ENCODE results near the gene MIEF2. TPM values are rescaled to one million over a fixed set of nuclear protein-coding genes. Genes with fewer than 3 reads are reported as not detected.

Gene MIEF2
- total RNA-seq, 2 experiments from 2014 or later = 9.0 to 11.1 TPM

DNA sequence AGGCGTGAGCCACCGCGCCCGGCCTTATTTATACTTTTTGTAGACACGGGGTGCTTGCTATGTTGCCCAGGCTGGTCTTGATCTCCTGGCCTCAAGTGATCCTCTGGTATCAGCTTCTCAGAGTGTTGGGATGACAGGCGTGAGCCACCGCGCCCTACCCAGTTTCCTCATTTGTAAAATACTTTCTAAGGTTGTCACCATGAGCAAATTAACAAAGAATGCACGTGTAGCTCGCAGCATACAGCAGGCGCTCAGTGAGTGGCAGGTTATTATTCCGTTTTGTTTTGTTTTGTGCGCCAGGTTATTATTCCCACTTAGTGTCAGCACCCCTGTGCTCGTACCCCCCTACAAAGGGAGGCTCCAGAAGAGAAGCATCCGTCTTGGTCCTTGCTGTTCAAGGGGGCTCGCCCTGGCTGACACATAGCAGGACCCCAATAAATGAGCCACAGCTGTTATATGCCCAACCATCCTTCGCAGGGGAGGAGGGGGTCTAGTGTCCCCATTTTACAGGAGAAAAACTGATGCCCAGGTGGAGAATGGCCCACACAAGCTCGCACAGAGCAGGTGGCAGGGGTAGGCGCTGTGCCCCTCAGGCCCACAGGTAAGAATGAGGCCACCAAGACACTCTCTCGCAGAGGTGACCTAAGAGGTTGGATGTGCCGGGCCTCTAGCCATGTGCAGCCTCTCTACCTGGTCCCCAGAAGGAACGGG lies 686 bp upstream of the MIEF2 start:
- Mint-ChIP-seq H3K9me3 (ENCODE audit: insufficient read depth) (no peaks in the 10 kb centered on the region), H3K4me3 (peak overlapping the region; percentile 78), H3K36me3 (ENCODE audit: low read depth) (peaks cover 19% of the 10 kb centered on the region), H3K27me3 (ENCODE audit: low read depth) (no peaks in the 10 kb centered on the region), H3K27ac (peak overlapping the region; percentile 87), H3K4me1 (ENCODE audit: low read depth) (peaks cover 40% of the 10 kb centered on the region)
- ATAC-seq (no peak), DNase-seq (no peak)
- ChIA-PET POLR2A (interaction anchor here (0.6 to 0.7 kb wide), 2 partner anchors 76 to 84 kb away, joined by 3 read pairs; partner anchors contain the start of gene ALKBH5), CTCF (interaction anchor here (1.8 kb wide), 1 partner anchor 11 kb away, joined by 6 read pairs; no protein-coding TSS in a partner anchor)

DNA sequence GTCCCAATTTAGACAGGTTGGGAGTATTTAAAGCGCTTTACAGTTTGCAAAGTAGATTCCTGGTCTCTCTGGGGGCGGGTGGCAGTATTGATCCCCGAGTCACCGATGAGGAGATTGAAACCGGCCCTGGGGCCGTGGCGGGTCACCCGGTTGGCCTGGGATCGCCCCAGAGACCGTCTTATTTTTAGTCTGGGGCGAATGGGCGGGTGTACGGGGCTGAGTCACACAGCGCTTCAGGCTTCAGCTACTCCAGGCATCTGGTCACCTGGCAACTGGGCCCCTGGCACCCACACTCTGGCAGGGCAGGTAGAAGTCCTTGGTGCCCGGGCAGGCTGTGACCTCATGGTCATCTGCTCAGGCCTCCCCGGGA lies 669 bp downstream of the MIEF2 start:
- no peaks in the 10 kb centered on the region for H3K27me3 Mint-ChIP-seq (ENCODE audit: low read depth)
- H3K4me1 Mint-ChIP-seq (ENCODE audit: low read depth) = peaks cover 34% of the 10 kb centered on the region
- ATAC-seq (no peak), DNase-seq (peak; percentile 51)
- no peaks in the 10 kb centered on the region for H3K9me3 Mint-ChIP-seq (ENCODE audit: insufficient read depth)
- CTCF ChIA-PET = no interaction called here
- H3K27ac Mint-ChIP-seq = peak overlapping the region; percentile 87
- H3K4me3 Mint-ChIP-seq = peak overlapping the region; percentile 78
- peaks cover 11% of the 10 kb centered on the region for H3K36me3 Mint-ChIP-seq (ENCODE audit: low read depth)
- POLR2A ChIA-PET = interaction anchor here (0.6 kb wide), 1 partner anchor 9 kb away, joined by 3 read pairs; no protein-coding TSS in a partner anchor

DNA sequence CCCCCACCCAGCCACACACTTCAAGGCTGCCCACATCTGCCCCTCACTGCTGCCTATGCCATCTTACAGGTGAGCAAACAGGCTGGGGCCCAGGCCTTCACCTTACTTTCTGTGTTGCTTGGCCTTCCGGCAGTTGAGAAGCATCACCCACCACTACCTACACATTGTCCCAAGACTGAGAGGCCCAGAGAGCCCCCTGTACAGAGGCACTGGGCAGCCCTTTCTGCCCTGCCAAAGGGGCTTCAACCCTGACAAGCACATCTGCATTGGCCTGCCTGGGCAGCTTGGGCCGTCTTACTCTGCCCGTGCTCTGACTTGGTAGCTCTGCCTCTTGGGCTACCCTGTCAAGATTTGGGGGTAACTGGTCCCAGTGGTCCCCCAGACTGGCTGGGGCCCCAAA lies 1.2 kb downstream of the MIEF2 start:
- H3K27me3 Mint-ChIP-seq (ENCODE audit: low read depth) = no peaks in the 10 kb centered on the region
- POLR2A ChIA-PET = no interaction called here

DNA sequence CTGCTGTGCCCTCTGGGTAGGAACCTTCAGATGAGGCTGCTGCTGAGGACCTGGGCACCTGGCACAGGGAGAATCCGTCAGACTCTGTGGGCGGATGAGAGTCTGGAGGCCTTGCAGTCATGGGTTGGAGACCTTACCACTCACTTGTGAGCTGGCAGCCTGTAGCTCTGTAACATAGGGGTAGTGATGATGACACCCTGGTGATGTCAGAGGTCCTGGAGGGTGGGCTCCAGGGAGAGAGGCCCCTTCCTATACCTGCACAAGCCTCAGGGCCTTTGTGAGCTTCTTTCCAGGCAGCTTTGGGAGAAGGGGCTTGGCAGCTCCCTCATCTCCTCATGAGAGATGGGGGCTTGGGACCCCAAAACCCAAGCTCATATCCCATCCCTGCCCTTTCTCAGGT lies 1.6 kb downstream of the MIEF2 start:
- Mint-ChIP-seq H3K36me3 (ENCODE audit: low read depth) (peaks cover 9% of the 10 kb centered on the region), H3K27ac (peak overlapping the region; percentile 87)
- DNase-seq = no peak

More for the DNA sequence above, 1.2 kb downstream of the MIEF2 start:
- Mint-ChIP-seq H3K9me3 (ENCODE audit: insufficient read depth) (no peaks in the 10 kb centered on the region), H3K27ac (peak overlapping the region; percentile 87), H3K36me3 (ENCODE audit: low read depth) (peaks cover 11% of the 10 kb centered on the region), H3K4me3 (peak overlapping the region; percentile 78), H3K4me1 (ENCODE audit: low read depth) (peaks cover 29% of the 10 kb centered on the region)
- CTCF ChIA-PET = no interaction called here
- no peak for DNase-seq
- ATAC-seq = no peak

DNA sequence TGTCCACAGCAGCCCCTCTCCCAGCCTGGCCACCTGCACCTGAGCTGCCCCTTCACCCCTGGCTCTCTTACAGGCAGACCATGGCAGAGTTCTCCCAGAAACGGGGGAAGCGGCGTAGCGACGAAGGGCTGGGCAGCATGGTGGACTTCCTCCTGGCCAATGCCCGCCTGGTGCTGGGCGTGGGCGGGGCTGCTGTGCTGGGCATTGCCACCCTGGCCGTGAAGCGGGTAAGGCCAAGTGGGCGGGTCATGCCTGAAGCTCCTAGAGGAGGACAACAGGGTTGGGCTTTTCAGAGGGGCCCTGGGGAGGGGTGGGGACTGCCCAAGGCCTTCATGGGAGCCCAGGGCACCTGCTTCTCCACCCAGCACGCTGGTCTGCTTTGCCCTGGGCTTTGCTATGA lies 2.2 kb downstream of the MIEF2 start:
- Mint-ChIP-seq H3K36me3 (ENCODE audit: low read depth) (peaks cover 8% of the 10 kb centered on the region), H3K9me3 (ENCODE audit: insufficient read depth) (no peaks in the 10 kb centered on the region), H3K27me3 (ENCODE audit: low read depth) (no peaks in the 10 kb centered on the region), H3K27ac (no peak overlapping the region), H3K4me3 (no peak overlapping the region), H3K4me1 (ENCODE audit: low read depth) (peaks cover 25% of the 10 kb centered on the region)
- DNase-seq (no peak), ATAC-seq (no peak)
- POLR2A ChIA-PET = interaction anchor here (1.7 kb wide), 1 partner anchor 10 kb away, joined by 4 read pairs; no protein-coding TSS in a partner anchor
- CTCF ChIA-PET = no interaction called here

More for the DNA sequence above, 1.6 kb downstream of the MIEF2 start:
- Mint-ChIP-seq H3K9me3 (ENCODE audit: insufficient read depth) (no peaks in the 10 kb centered on the region), H3K4me3 (peak overlapping the region; percentile 78), H3K27me3 (ENCODE audit: low read depth) (no peaks in the 10 kb centered on the region), H3K4me1 (ENCODE audit: low read depth) (peaks cover 24% of the 10 kb centered on the region)
- no peak for ATAC-seq
- ChIA-PET POLR2A (no interaction called here), CTCF (no interaction called here)

DNA sequence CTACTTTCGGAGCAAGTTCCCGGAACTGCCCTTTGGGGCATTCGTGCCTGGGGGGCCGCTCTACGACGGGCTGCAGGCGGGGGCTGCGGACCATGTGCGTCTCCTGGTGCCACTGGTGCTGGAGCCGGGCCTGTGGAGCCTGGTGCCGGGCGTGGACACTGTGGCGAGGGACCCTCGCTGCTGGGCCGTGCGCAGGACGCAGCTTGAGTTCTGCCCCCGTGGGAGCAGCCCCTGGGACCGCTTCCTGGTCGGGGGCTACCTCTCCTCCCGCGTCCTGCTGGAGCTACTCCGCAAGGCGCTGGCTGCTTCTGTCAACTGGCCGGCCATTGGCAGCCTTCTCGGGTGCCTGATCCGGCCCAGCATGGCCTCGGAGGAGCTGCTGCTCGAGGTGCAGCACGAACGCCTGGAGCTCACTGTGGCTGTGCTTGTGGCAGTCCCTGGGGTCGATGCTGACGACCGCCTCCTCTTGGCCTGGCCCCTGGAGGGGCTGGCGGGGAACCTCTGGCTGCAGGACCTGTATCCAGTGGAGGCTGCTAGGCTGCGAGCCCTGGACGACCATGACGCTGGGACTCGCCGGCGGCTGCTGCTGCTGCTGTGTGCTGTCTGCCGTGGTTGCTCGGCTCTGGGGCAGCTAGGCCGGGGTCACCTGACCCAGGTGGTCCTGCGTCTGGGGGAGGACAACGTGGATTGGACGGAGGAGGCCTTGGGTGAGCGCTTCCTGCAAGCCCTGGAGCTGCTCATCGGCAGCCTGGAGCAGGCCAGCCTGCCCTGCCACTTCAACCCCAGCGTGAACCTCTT lies 3.6 kb downstream of the MIEF2 start:
- ChIA-PET POLR2A (interaction anchor here (0.7 to 1.7 kb wide), 3 partner anchors 11 to 517 kb away, joined by 3 to 4 read pairs (median 3); no protein-coding TSS in a partner anchor), CTCF (interaction anchor here (1.2 kb wide), 1 partner anchor 16 kb away, joined by 4 read pairs; no protein-coding TSS in a partner anchor)
- Mint-ChIP-seq H3K9me3 (ENCODE audit: insufficient read depth) (no peaks in the 10 kb centered on the region), H3K4me3 (no peak overlapping the region), H3K36me3 (ENCODE audit: low read depth) (peaks cover 6% of the 10 kb centered on the region), H3K27ac (no peak overlapping the region), H3K4me1 (ENCODE audit: low read depth) (peaks cover 26% of the 10 kb centered on the region), H3K27me3 (ENCODE audit: low read depth) (no peaks in the 10 kb centered on the region)
- ATAC-seq (no peak), DNase-seq (no peak)

DNA sequence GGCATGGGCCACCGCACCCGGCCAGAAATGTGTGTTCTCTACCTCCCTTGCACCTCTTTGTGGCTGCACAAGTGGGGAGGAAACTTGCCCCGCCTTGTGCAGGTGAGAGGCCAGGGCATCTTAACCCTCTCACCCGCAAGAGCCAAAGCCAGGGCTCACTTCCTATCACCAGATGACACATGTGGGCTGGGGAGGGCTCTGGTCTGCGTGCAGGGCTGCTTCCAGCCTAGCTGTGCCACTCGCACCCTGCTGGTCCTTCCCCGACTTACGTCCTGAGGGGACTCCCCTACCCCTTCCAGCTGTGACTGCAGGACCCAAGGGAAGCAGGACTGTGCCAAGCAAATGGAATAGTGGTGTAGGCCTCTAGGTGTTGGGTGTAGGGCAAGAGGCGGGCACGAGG lies 6.9 kb downstream of the MIEF2 start:
- no peak overlapping the region for H3K27ac Mint-ChIP-seq
- no peak for ATAC-seq
- no peak for DNase-seq
- no peaks in the 10 kb centered on the region for H3K9me3 Mint-ChIP-seq (ENCODE audit: insufficient read depth)
- peaks cover 13% of the 10 kb centered on the region for H3K36me3 Mint-ChIP-seq (ENCODE audit: low read depth)
- H3K27me3 Mint-ChIP-seq (ENCODE audit: low read depth) = no peaks in the 10 kb centered on the region
- H3K4me1 Mint-ChIP-seq (ENCODE audit: low read depth) = peaks cover 11% of the 10 kb centered on the region
- no peak overlapping the region for H3K4me3 Mint-ChIP-seq
- ChIA-PET CTCF (no interaction called here), POLR2A (no interaction called here)

DNA sequence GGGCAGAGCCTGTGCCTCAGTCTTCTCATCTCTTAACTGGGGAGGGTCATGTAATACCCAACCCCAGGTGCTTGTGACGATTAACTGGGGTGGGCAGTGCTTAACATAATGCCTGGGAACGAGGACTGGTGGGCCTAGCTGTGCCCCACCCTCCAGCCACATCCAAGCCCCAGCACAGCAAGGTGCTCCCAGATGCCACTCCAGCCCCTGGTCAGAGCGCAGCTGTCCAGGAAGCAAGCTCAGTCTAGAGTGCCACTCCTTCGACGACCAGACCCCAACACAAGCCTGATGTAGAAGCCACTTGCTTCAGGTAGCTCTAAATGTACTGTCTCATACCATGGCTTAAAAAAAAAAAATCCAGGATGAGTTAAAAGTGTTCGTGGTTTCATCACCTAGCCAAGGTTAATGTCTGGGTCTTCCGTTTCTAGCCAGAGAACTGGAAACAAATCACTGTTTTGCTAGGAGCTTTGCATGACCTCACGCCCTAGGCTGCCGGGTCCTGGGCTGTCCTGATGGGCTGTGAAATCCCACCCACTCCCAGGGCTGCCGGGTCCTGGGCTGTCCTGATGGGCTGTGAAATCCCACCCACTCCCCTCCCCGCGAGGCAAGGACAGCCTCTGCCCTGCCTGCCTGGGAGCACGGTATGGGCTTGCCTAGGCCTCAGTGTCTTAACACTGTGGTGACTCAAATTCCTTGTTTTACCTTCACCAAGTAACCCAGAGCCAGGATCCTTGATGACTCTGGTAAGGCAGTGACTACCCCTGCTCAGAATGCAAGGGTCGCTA lies 7.7 kb downstream of the MIEF2 start:
- ATAC-seq (peak; percentile 48), DNase-seq (no peak)
- CTCF ChIA-PET = no interaction called here
- POLR2A ChIA-PET = no interaction called here
- no peak overlapping the region for H3K27ac Mint-ChIP-seq
- peaks cover 11% of the 10 kb centered on the region for H3K4me1 Mint-ChIP-seq (ENCODE audit: low read depth)
- H3K9me3 Mint-ChIP-seq (ENCODE audit: insufficient read depth) = no peaks in the 10 kb centered on the region
- no peaks in the 10 kb centered on the region for H3K27me3 Mint-ChIP-seq (ENCODE audit: low read depth)
- H3K36me3 Mint-ChIP-seq (ENCODE audit: low read depth) = peaks cover 15% of the 10 kb centered on the region
- no peak overlapping the region for H3K4me3 Mint-ChIP-seq

DNA sequence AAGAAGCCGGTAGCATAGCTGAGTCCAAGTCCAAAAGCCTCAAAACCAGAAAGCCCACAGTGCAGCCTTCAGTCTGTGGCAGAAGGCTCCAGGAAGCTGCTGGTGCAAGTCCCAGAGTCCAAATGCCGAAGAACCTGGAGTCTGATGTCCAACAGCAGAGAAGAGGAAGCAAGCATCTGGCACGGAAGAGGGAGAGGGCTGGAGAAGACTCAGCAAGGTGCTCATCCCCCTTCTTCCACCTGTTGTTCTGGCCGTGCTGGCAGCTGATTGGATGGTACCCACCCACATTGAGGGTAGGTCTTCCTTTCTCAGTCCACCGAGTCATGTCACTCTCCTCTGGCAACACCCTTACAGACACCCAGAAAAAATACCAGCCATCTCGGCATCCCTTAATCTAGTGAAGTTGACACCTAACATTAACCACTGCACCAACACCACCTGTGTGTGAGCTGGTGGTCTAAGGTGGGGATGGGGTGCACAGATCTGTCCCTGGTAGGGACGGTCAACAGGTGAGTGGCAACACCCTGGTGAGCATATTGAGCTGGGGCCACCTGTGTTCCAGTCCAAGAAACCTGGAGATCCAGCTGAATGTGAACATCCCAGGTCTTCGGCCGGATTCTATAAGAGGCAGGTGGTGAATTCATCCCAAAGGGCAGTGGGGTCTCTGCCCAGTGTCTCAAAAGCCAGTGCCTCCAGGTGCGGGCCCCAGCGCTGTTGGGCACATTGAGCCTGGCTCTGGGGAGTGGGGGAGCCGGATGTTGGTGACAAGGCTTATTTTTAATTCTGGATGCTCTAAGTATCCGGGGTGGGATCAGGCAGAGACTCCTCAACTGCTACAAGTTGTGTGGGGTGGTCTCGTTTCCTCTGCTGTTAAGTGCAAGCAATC lies 9.8 kb downstream of the MIEF2 start:
- ChIA-PET POLR2A (no interaction called here), CTCF (no interaction called here)
- Mint-ChIP-seq H3K4me1 (ENCODE audit: low read depth) (peaks cover 11% of the 10 kb centered on the region), H3K4me3 (no peak overlapping the region), H3K27ac (no peak overlapping the region), H3K27me3 (ENCODE audit: low read depth) (no peaks in the 10 kb centered on the region), H3K36me3 (ENCODE audit: low read depth) (peaks cover 17% of the 10 kb centered on the region), H3K9me3 (ENCODE audit: insufficient read depth) (no peaks in the 10 kb centered on the region)
- no peak for ATAC-seq
- DNase-seq = no peak

DNA sequence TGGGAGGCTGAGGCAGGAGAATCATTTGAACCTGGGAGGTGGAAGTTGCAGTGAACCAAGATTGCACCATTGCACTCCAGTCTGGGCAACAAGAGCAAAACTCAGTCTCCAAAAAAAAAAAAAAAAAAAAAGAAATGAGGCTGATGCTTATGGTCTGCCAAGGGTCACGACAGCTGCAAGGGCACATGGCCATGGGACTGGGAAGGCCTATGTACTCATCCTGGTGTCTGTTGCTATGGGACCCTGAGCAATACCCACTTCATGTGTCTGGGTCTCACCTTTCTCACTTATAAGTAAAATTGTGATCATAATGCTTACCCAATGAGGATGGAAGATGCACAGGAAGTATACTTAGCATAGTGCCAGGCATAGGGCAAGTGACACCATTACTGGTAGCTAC lies 16.6 kb downstream of the MIEF2 start:
- H3K27me3 Mint-ChIP-seq (ENCODE audit: low read depth) = no peaks in the 10 kb centered on the region
- CTCF ChIA-PET = interaction anchor here (1.1 to 1.4 kb wide), 2 partner anchors 8 to 28 kb away, joined by 3 to 5 read pairs; no protein-coding TSS in a partner anchor
- peaks cover 41% of the 10 kb centered on the region for H3K36me3 Mint-ChIP-seq (ENCODE audit: low read depth)
- POLR2A ChIA-PET = interaction anchor here (0.8 kb wide), 1 partner anchor 13 kb away, joined by 3 read pairs; no protein-coding TSS in a partner anchor
- H3K4me1 Mint-ChIP-seq (ENCODE audit: low read depth) = no peaks in the 10 kb centered on the region
- H3K9me3 Mint-ChIP-seq (ENCODE audit: insufficient read depth) = no peaks in the 10 kb centered on the region
- H3K4me3 Mint-ChIP-seq = no peak overlapping the region
- no peak overlapping the region for H3K27ac Mint-ChIP-seq
- no peak for ATAC-seq
- DNase-seq = no peak

DNA sequence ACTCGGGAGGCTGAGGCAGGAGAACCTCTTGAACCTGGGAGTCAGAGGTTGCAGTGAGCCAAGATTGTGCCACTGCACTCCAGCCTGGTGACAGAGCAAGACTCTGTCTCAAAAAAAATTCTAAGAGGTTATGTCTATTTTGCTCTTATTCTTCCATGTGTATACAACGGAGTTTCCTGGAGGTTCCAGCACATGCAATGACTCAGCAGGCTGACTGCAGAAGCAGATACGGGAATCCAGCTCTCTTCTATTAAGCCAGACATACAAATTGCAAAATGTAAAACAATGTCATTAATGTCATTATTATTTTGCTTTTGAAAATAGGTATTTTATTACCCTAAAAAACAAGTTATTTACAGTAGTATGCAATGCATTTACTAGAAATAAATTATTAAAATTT lies 18.4 kb downstream of the MIEF2 start:
- no peak for ATAC-seq
- no peaks in the 10 kb centered on the region for H3K4me1 Mint-ChIP-seq (ENCODE audit: low read depth)
- ChIA-PET CTCF (no interaction called here), POLR2A (no interaction called here)
- no peak overlapping the region for H3K4me3 Mint-ChIP-seq
- H3K9me3 Mint-ChIP-seq (ENCODE audit: insufficient read depth) = no peaks in the 10 kb centered on the region
- no peaks in the 10 kb centered on the region for H3K27me3 Mint-ChIP-seq (ENCODE audit: low read depth)
- H3K27ac Mint-ChIP-seq = no peak overlapping the region
- H3K36me3 Mint-ChIP-seq (ENCODE audit: low read depth) = peaks cover 48% of the 10 kb centered on the region
- DNase-seq = no peak

Data from activated CD8-positive, alpha-beta T cell treated with anti-CD3 and anti-CD28 coated beads, Interleukin-2, amount 10 ng/mL, durations not matched to agents 7 days and 5 days (primary cell).